NCI-H510A (cell line): Measurements from ENCODE around the gene APOLD1.
A peak's percentile ranks its signal among the peaks of the same experiment; 100 is the strongest.
"Not testable (repeated sequence)": the region's sequence is repeated elsewhere in the genome, so short reads cannot be mapped to it uniquely, and the experiment has no call there.

Source experiments
- DNase-seq: peaks from one replicate; lab custom pipeline; 2025; lab: John Stamatoyannopoulos, UW

The APOLD1 gene

DNA sequence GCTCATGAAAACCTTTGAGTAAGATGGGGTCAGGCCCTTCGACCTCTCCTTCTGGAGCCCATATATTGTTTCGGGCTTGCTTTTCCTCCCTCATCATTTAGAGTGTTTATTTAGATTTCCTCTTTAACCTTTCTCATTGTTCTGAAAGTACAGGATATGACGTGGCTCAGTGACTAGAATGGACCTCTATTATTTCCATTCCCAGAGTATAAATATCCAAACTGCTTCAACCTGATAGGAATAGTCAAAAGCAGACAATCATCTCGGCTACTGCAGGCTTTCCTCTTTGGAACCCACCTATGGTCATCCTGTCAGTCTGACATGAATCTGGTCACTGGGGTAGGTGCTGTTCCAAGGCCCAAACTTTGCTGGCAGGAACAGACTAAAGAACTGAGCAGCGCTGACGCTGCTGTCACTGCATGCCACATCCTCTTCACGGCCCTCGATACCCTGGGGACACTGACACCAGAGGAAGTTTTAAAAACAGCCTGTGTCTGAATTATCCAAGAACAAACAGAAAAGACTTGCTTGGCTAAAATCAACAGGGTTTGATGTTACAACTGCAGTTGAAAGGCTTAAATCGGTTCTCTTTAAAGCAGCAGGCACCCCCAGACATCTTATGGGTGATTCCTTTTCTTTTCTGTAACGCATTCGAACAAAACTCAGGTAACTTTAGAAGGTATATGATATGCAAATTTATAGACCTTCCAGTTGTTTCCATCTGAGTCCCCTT, 22.7 kb downstream of the APOLD1 start:
- DNase-seq = no peak

DNA sequence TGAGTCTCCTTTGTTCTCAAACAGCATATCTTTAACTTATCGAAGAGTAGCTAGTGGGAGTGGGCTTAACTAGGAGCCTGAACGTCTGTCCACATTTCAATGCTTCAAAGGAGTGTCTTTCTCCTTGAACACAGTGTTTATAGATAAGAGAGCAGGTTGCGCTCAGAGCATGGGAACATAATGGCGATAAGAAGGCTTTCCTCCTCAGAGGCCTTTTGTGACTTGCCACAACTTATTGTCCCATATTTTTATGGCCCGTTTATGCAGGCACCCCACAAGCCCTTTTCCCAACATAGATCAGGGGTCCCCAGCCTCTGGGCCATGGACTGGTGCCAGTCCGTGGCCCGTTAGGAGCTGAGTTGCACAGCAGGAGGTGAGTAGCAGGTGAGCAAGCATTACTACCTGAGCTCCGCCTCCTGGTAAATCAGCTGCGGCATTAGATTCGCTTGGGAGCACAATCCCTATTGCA, 25.1 kb downstream of the APOLD1 start:
- peak; percentile 25 for DNase-seq

DNA sequence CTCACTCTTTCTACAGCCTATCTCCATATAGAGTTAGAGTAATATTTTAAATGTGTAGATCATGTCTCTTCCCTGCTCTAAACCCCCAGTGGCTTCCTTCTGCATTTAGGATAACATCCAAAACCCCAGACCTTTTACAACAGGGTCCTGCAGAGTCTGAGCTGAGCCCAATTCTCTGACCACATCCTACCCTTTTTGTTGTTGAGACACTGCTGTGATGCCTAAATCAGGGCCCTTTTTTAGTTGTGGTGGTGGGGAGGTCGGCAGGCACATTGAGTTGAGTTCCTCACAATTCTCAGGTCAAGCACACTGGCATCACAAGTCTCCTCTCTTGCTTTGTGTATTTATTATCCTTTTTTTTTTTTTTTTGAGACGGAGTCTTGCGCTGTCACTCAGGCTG, 25.9 kb downstream of the APOLD1 start:
- no peak for DNase-seq

DNA sequence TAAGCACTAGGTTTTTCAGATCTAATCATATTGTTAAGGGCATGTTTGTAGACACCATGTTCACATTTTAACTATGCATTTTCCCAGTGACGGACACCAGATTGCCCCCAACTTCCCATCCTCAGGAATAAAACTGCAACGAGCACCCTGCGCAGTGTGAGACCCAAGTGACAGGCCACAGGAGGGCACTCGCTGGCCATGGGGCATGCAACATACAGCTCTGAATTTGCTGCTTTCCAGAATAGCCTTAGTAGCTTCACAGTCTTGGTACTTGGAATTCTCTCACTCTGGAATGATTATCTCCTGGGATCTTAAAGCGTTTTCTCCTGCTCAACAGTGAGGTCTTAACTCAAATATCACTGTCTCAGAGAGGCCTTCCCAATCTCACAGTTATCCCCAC, 26.7 kb downstream of the APOLD1 start:
- DNase-seq = no peak

DNA sequence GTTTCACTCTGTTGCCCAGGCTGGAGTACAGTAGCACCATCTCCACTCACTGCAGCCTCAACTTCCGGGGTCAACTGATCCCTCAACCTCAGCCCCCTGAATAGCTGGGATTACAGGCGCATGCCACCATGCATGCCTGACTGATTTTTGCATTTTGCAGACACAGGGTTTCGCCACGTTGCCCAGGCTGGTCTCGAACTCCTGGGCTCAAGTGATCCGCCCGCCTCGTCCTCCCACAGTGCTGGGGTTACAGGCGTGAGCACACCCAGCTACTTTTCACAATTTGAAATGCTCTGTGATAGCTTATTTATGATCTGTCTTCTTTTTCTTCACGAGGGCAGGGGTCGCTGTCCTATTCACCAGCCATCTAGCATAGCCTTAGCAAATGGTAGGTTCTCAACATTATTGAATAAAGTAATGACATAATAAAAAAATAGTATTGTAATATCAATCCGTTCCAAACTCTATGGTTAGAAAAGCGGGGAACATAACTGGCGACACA, 27.2 kb downstream of the APOLD1 start:
- DNase-seq = no peak

DNA sequence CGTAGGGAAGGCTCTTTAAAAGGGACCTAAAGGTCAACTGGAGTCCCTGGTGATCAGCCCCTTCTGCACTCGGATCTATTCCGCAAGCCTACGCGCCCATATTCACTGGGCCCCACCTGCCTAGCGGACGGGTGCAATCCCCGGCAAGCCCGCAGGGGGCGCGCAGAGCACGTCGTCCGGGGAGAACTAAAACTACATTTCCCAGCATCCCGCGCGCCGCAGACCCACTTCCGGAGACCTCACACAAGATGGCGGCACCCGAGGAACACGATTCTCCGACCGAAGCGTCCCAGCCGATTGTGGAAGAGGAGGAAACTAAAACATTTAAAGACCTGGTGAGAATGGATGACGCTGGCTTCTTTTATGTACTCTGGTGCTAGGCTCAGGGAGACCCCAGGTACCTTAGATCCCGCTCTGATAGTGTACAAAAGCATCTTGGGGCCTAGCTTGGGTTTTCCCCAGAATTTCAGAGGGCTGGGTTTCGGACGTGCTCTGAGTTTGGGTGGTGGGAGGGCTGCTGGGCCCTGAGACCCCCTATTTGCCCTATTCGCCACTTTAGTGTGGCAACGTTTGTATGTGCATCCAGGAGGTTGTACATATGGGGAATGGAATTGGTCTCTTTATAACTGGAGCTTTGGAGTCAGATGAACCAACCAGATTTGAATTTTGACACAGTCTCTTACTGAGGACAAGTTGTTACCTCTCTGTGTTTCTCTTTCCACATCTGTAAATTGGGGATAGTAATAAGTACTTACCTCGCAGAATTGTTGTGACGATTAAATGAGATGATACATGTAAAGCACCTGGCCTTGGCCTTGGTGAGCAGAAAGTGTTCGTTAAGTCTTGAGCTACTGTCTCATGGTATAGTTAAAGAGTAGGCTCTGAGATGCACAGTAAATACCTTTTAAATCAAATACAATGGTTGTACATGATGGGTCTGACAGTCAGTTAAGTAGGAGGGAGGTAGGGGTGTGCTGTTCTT, 28.0 kb downstream of the APOLD1 start, which contains the start of gene DDX47:
DDX47 (plus strand) TSS at position 227 of the 982 bp plus-strand sequence; CDS start at position 249, 22 bp downstream.
- peak; percentile 85 for DNase-seq

DNA sequence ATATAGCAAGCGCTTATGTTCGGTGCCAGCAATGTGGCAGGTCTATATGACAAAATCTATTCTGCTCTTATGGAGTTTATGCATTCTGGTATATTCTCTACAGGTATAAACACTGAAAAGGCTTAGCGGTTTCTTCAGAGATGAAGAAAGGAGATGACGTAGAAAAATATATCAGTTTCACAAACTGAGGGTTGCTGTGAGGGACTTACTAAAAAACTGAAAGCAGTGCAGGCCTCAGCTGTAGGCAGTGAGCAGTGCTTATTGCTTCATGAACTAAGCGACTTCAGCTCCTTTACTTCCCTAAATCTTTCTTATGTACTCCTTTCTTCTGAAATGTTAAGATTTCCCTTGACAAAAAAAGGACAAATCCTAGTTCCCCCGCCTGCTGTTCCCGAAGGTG, 32.2 kb downstream of the APOLD1 start:
- no peak for DNase-seq

DNA sequence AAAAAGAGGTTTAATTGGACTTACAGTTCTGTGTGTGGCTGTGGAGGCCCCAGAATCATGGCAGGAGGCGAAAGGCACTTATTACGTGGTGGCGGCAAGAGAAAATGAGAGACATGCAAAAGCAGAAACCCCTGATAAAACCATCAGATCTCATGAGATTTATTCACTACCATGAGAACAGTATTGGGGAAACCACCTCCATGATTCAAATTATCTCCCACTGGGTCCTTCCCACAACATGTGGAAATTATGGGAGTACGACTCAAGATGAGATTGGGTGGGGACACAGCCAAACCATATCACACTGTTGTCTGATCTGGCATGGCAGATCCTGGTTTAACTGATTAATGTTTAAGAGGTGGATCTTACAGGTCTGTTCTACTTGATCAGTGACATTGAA, 33.2 kb downstream of the APOLD1 start:
- no peak for DNase-seq

DNA sequence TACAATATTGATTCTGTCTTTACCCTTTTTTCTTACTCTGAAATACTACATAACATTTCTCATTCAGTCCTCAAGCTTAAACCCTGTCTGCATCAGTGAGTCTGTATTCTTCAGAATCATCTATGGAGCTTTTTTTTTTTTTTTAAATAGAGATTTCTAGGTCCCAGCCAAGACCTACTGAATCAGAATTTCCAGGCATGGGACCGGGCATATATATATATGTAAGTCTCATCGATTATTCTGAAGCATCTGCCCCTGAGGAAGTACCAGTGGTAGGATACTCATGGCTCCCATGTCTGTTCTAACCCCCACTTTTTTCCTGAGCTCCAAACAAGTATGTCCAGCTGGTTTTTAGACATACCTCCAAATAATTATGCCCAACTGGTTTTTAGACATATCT, 33.8 kb downstream of the APOLD1 start:
- no peak for DNase-seq

DNA sequence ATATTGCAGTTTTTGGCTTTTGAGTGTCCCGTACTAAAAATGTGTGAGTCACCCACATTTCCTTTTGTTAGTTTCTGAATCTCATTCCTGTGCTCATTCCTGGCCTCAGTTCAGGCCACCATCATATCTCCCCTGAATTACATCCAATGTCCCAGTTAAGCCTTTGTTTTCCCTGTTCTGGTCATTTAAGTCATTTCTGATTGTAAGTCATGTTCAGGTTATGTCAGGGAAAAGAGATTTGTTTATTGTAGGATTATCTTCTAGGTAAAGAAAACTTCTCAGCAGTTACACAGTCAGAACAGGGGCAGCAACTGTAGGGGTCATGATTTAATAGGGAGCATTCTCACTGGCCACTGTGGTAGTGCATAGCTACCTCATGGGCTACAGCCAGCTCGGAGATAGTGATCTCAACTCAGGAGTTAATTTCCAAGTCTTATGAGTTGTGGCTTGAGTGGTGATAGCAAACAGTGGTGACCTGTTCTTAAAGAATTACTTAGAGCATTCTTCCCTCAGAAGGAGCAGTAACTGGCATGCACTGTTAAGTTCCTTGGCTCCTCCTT, 34.4 kb downstream of the APOLD1 start:
- DNase-seq = no peak

DNA sequence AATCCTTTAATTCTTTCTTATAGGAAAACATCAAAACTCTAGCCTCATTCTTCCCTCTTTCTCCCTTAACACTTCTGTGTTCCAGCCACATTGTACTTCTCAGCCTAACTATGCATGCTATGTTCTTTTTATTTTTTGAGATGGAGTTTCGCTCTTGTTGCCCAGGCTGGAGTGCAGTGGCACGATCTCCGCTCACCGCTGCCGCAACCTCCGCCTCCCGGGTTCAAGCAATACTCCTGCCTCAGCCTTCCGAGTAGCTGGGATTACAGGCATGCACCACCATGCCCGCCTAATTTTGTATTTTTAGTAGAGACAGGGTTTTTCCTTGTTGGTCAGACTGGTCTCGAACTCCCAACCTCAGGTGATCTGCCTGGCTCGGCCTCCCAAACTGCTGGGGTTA, 34.9 kb downstream of the APOLD1 start:
- not testable (repeated sequence) for DNase-seq

DNA sequence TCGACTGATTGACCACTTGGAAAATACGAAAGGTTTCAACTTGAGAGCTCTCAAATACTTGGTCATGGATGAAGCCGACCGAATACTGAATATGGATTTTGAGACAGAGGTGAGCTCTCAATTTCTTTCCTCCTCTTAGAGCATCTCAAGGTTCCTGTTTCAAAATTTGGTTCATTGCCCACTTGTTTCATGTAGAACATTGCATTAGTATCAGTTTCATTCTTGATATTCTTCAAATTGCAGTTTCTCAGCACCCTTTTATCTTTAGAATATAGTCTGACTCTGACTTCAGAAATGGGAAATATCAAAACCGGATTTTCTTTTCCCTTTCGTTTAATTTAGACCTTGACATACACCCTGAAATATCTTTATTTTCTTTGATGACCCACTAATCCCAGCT, 36.5 kb downstream of the APOLD1 start:
- DNase-seq = no peak

DNA sequence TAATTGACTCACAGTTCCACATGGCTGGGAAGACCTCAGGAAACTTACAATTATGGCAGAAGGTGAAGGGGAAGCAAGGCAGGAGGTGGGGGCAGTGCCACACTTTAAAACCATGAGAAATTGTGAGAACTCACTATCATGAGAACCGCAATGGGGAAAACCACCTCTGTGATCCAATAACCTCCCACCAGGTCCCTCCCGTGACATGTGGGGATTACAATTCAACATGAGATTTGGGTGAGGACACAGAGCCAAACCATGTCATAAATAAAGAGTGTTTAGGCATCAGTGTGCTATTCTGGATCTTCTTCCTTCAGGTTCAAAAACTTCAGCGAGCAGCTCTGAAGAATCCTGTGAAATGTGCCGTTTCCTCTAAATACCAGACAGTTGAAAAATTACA, 37.4 kb downstream of the APOLD1 start:
- DNase-seq = no peak

DNA sequence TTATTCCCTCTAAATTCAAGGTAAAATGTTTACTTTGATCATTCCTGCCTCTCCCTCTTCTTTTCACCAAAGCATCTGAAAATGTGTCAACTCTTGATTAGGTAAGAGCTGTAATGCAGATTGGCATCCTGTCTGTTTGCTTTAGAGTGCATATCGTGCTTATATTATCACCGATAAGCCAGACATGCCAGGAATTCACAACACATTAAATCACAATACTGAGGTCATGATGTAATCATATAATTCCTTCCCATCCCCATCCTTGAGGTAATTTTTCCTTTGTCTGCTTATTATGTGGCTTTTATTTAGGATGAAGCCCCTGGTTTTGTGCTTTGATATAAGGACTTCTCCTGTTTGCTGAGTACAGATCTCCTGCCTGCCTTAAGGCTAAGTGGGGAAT, 37.8 kb downstream of the APOLD1 start:
- no peak for DNase-seq

DNA sequence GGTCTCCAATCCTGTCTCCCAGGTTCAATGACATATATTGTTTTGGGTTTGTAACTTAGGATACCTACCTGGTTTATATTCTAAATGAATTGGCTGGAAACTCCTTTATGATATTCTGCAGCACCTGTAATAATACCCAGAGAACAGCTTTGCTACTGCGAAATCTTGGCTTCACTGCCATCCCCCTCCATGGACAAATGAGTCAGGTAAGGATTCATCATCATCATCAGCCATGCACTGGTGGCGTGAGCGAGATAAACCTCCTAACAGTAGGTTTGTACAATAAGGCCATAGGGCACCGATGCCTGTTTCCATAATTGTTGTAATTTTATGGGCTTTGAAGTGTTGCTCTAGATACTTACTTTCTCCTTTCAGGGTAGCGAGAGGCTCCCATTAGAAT, 38.4 kb downstream of the APOLD1 start:
- no peak for DNase-seq

DNA sequence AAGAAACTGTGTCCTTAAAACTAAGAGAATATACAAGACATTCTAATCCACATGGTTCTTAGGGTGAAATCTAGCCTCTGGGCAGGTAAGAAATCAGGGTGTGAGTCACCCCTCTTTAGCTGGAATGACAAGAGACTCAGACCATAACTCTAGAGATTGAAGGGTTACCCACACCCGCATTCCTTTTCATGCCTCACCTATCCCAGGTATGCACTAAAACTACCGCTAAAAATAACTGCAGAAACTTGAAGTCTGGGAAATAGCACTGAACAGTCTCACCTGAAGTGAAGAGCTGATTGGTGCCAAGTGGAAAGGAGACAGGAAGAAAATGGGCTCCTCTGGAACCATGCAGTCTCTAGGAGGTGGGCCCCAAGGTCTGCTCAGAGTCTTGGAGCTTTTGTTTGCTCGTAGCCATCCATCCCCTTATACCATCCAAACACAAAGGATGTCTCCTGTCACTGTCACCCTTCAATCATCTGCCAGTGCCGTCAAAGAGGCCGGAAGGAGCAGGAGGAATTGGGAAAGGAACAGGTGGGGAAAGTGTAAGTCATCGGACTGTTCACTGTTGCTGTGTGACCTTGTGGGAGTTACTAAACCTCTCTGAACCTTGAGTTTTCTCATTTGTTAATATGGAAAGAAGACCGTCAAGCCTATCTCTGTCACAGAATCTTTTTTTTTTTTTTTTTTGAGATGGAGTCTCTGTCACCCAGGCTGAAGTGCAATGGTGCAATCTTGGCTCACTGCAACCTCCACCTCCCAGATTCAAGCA, 50.1 kb downstream of the APOLD1 start:
- DNase-seq = no peak

DNA sequence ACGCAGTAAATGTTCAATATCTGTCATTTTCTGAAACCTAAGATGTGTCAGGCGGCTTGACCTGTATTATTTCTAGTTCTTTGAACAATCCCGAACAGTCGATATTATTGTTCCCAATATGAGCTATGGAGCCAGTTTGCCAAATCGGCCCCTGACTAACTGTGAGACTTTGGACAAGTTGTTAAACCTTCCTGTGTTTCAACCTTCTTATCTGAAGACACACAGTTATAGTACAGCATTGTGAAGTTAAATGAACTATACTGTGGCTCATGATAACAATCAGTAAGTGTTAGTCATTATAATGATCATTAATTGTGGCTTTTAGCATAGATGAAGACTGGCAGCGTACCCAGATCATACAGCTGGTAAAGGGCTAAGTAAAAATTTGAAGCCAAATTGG, 51.1 kb downstream of the APOLD1 start:
- no peak for DNase-seq

DNA sequence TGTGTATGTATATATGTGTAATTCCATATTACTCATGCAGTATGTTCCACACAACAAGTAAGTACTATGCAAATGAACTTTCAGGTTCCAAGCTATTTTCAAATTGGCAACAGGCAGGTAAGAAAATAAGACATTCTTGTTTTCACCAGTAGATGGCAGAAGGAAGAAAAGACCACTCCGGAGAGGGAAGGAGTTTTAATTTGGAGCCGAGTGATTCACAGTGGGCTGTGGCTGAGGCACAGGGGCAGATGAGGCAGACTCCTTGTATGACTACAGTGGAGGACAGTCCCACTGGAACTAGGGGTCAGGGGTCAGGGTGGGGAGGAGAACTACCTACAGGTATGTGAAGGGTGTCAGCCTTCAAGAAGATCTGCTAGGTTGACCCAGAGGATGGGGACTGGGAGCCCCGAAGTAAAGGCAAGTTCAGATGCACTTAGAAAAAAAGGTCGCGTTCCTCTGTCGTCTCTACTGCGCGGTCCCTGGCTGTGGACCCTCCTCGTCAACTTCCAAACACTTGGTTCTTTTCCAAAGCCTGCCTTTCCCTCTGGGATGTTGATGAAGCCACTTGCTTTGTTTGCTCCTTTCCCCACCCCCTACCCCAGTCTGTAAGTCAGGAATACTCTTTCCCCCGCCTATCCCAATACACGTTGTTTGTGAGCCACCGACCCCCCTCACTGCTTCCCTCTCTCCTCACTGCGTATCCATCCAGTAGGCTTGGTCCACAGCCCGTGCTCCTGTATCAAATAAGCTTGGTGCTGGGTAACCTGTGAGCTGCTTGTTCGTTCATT, 51.8 kb downstream of the APOLD1 start:
- DNase-seq = no peak

DNA sequence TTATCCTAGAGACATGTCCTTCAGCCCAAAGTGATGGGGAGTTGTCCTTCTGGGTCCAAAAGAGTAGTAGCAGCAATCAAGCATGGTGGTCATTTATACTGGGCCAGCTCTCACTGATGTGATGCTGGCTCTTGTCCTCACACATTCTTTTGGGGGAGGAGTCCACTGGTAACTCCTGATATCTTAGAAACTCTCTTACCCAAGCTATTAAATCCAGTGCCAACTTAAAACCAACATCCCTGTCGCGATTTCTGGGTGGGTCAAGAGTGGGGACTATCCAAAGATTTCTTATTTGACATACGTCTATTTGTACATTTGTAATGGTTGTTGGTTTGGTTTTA, 52.3 kb downstream of the APOLD1 start:
- no peak for DNase-seq

DNA sequence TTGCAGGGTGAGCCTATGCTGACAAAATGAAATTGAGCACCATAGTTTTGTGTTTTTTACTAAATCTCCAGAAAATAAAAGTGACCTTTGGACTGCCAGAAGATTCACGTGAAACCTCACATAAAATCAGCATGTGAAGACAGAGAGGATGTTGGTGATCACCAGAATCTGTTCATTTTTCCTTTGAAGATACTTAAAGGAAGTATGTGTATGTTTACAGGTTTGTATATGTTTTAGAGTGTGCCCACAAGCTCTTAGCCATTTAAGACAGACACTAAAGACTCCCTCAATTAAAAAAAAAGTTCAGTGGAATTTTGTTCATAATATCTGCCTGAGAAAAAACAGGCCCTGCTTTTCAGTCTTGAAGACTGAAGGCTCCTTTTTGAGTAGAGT, 53.5 kb downstream of the APOLD1 start:
- DNase-seq = no peak

DNA sequence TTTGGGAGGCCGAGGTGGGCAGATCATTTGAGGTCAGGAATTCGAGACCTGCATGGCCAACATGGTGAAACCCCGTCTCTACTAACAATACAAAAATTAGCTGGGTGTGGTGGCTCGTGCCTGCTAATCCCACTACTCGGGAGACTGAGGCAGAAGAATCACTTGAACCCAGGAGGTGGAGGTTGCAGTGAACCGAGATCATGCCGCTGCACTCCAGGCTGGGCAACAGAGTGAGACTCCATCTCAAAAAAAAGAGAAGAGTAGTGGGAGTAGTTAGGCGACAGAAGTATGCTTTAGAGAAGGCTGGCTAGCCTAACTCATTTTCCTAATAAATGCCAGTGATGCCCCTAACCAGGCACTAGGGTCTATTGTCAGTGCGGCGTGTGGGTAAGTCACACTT, 54.0 kb downstream of the APOLD1 start:
- DNase-seq = not testable (repeated sequence)
